H9 (cell line): ENCODE data around the gene ATG9B. TPM values are rescaled to one million over a fixed set of nuclear protein-coding genes. Genes with fewer than 3 reads are reported as not detected.

ENCODE experiments used
- DNase-seq: peaks from one replicate; pipeline ENCODE4 v3.0.0-alpha.2; 2017
- H2AFZ ChIP-seq: one replicate; pipeline ENCODE4 v1.6.1; 2013; ENCODE audit warnings: mild to moderate bottlenecking, low read length, control low read depth, moderate library complexity
- H2AK5ac ChIP-seq: 2 replicates; pipeline ENCODE4 v1.6.1; 2013; ENCODE audit warnings: low read length, control low read depth, mixed read lengths; ENCODE audit not compliant: insufficient read length
- H2BK120ac ChIP-seq: one replicate; pipeline ENCODE4 v1.6.1; 2013; ENCODE audit warnings: low read depth, mild to moderate bottlenecking, low read length, control low read depth, inconsistent platforms; ENCODE audit not compliant: poor library complexity, severe bottlenecking
- H2BK12ac ChIP-seq: 2 replicates; pipeline ENCODE4 v1.6.1; 2013; ENCODE audit warnings: low read length, control low read depth, mixed read lengths, low read depth; ENCODE audit not compliant: insufficient read length
- H2BK15ac ChIP-seq: 2 replicates; pipeline ENCODE4 v1.6.1; 2013; ENCODE audit warnings: low read depth, low read length, control low read depth
- H2BK20ac ChIP-seq: one replicate; pipeline ENCODE4 v1.6.1; 2013; ENCODE audit warnings: low read depth, mild to moderate bottlenecking, low read length, control low read depth, inconsistent platforms; ENCODE audit not compliant: poor library complexity, severe bottlenecking
- H2BK5ac ChIP-seq: 2 replicates; pipeline ENCODE4 v1.6.1; 2013; ENCODE audit warnings: low read length, control low read depth, mixed read lengths; ENCODE audit not compliant: insufficient read length
- H3K14ac ChIP-seq: 2 replicates; pipeline ENCODE4 v1.6.1; 2013; ENCODE audit warnings: low read length, control low read depth; ENCODE audit not compliant: insufficient read depth
- H3K18ac ChIP-seq: 2 replicates; pipeline ENCODE4 v1.6.1; 2013; ENCODE audit warnings: low read depth, mild to moderate bottlenecking, mixed read lengths, low read length, control low read depth; ENCODE audit not compliant: insufficient read length
- H3K23ac ChIP-seq: 2 replicates; pipeline ENCODE4 v1.6.1; 2013; ENCODE audit warnings: low read length, control low read depth, mixed read lengths, low read depth; ENCODE audit not compliant: insufficient read length
- H3K23me2 ChIP-seq: 2 replicates; pipeline ENCODE4 v1.6.1; 2013; ENCODE audit warnings: low read depth, mild to moderate bottlenecking, mixed read lengths, low read length, control low read depth; ENCODE audit not compliant: insufficient read length, poor library complexity, severe bottlenecking
- H3K27ac ChIP-seq: 2 replicates; pipeline ENCODE4 v1.5.1; 2013; ENCODE audit warnings: low read length, control low read depth, mixed read lengths, low read depth; ENCODE audit not compliant: insufficient read length
- H3K27me3 ChIP-seq: 2 replicates; pipeline ENCODE4 v1.6.1; 2013; ENCODE audit warnings: low read length, control low read depth, inconsistent platforms; ENCODE audit not compliant: insufficient read depth
- H3K4ac ChIP-seq: 2 replicates; pipeline ENCODE4 v1.6.1; 2013; ENCODE audit warnings: low read depth, mild to moderate bottlenecking, control low read depth, inconsistent platforms, low read length, moderate library complexity
- H3K4me1 ChIP-seq: 2 replicates; pipeline ENCODE4 v1.6.1; 2013; ENCODE audit warnings: low read length, control low read depth, inconsistent platforms; ENCODE audit not compliant: insufficient read depth
- H3K4me2 ChIP-seq: 2 replicates; pipeline ENCODE4 v1.6.1; 2013; ENCODE audit warnings: low read length, control low read depth, mixed read lengths; ENCODE audit not compliant: insufficient read length, insufficient read depth
- H3K56ac ChIP-seq: 2 replicates; pipeline ENCODE4 v1.6.1; 2013; ENCODE audit warnings: low read depth, mild to moderate bottlenecking, mixed read lengths, low read length, control low read depth; ENCODE audit not compliant: insufficient read length
- H3K79me1 ChIP-seq: 2 replicates; pipeline ENCODE4 v1.6.1; 2013; ENCODE audit warnings: low read depth, mild to moderate bottlenecking, moderate library complexity, low read length, control low read depth, inconsistent platforms; ENCODE audit not compliant: insufficient read depth, poor library complexity, severe bottlenecking
- H3K79me2 ChIP-seq: 2 replicates; pipeline ENCODE4 v1.6.1; 2013; ENCODE audit warnings: low read length, control low read depth, inconsistent platforms; ENCODE audit not compliant: insufficient read depth
- H3K9ac ChIP-seq: 2 replicates; pipeline ENCODE4 v1.6.1; 2013; ENCODE audit warnings: low read length, control low read depth, mixed read lengths; ENCODE audit not compliant: insufficient read length; ENCODE audit errors: extremely low read depth
- H3K9me3 ChIP-seq: one replicate; pipeline ENCODE4 v1.6.1; 2013; ENCODE audit warnings: low read depth, low read length, inconsistent platforms; ENCODE audit not compliant: control insufficient read depth
- H3T11ph ChIP-seq: one replicate; pipeline ENCODE4 v1.6.1; 2013; ENCODE audit warnings: mild to moderate bottlenecking, low read length, control low read depth, inconsistent platforms
- H4K20me1 ChIP-seq: one replicate; pipeline ENCODE4 v1.6.1; 2013; ENCODE audit not compliant: control insufficient read depth, insufficient read length, insufficient read depth
- H4K5ac ChIP-seq: 2 replicates; pipeline ENCODE4 v1.6.1; 2013; ENCODE audit warnings: low read depth, mild to moderate bottlenecking, mixed read lengths, low read length, control low read depth; ENCODE audit not compliant: insufficient read length
- H4K8ac ChIP-seq: replicated peaks from 2 replicates; pipeline ENCODE4 v1.6.1; 2013; ENCODE audit warnings: low read length, control low read depth, mixed read lengths, low read depth; ENCODE audit not compliant: insufficient read length
- H4K91ac ChIP-seq: 2 replicates; pipeline ENCODE4 v1.6.1; 2013; ENCODE audit warnings: low read depth, mild to moderate bottlenecking, moderate library complexity, mixed read lengths, low read length, control low read depth; ENCODE audit not compliant: insufficient read length
- H3K27ac Mint-ChIP-seq, 3 experiments: 2 replicates in 2 of 3; 3 replicates in 1 of 3; pipeline ENCODE4 v1.8.0; 2020 to 2021; ENCODE audit warnings: mixed read lengths in 3 of 3, mild to moderate bottlenecking in 1 of 3, moderate library complexity in 1 of 3
- H3K27me3 Mint-ChIP-seq: 2 replicates; pipeline ENCODE4 v1.8.0; 2021; ENCODE audit warnings: low read depth, mild to moderate bottlenecking, moderate library complexity, mixed read lengths
- H3K36me3 Mint-ChIP-seq, 3 experiments: 2 replicates in 2 of 3; 3 replicates in 1 of 3; pipeline ENCODE4 v1.8.0; 2020 to 2021; ENCODE audit warnings: low read depth in 3 of 3, mixed read lengths in 3 of 3; ENCODE audit not compliant: insufficient read depth in 1 of 3
- H3K4me1 Mint-ChIP-seq, 2 experiments: 2 replicates each; pipeline ENCODE4 v1.8.0; 2020; ENCODE audit warnings: mixed read lengths in 2 of 2
- H3K4me3 Mint-ChIP-seq, 2 experiments: 2 replicates in 1 of 2; 3 replicates in 1 of 2; pipeline ENCODE4 v1.8.0; 2020 to 2021; ENCODE audit warnings: mild to moderate bottlenecking in 2 of 2, mixed read lengths in 2 of 2, moderate library complexity in 1 of 2
- H3K9me3 Mint-ChIP-seq, 2 experiments: 2 replicates in 1 of 2; 3 replicates in 1 of 2; pipeline ENCODE4 v1.8.0; 2020; ENCODE audit warnings: mild to moderate bottlenecking in 2 of 2, mixed read lengths in 2 of 2, moderate library complexity in 1 of 2
- CTCF ChIP-seq: fragments of 200-600 bp; sonication (generic); conservative IDR thresholded peaks from 3 replicates; pipeline ENCODE4 v1.8.0; 2021; ENCODE audit warnings: antibody characterized with exemption, mild to moderate bottlenecking
- WGBS: extraction: QIAGEN DNeasy Blood & Tissue Kit; methylation state at CpG from one replicate; pipeline ENCODE4 v1.1.7; 2013; ENCODE audit warnings: missing lambda C conversion rate, low lambda C conversion rate, mixed read lengths; ENCODE audit not compliant: insufficient read length; ENCODE audit errors: extremely low coverage; 5-methylcytosine and 5-hydroxymethylcytosine counted together
- total RNA-seq: library from RNA; stranded (reverse); gene quantifications from 2 replicates; pipeline ENCODE4 v1.2.1, GENCODE V29; 2021

ATG9B gene
- total RNA-seq, 1 experiment from 2014 or later = 1.5 TPM

GRCh38 chr7:151062111-151062398 is 37.8 kb upstream of the ATG9B start:
- Histone ChIP-seq H3K9ac (no peak overlapping the region), H4K91ac (no peak overlapping the region), H3K23ac (no peak overlapping the region), H3K79me1 (no peaks in the 10 kb centered on the region), H3K27me3 (no peaks in the 10 kb centered on the region; the same call in 1 of the 2 replicates), H3K56ac (no peak overlapping the region), H3K4me1 (peaks cover 8% of the 10 kb centered on the region), H4K8ac (no peak overlapping the region), H2BK12ac (peak overlapping the region; percentile 17), H2BK120ac (no peak overlapping the region), H3K23me2 (peaks cover 38% of the 10 kb centered on the region), H3K4me2 (peak overlapping the region; percentile 58), H3K27ac (no peak overlapping the region), H3K4ac (no peak overlapping the region), H2BK20ac (no peak overlapping the region), H3K14ac (no peak overlapping the region), H2AK5ac (no peak overlapping the region), H4K20me1 (no peaks in the 10 kb centered on the region), H3K9me3 (no peaks in the 10 kb centered on the region), H2BK5ac (no peak overlapping the region), H3K18ac (no peak overlapping the region), H2AFZ (no peak overlapping the region), H4K5ac (no peak overlapping the region), H3T11ph (no peak overlapping the region), H2BK15ac (no peak overlapping the region), H3K79me2 (no peaks in the 10 kb centered on the region)
- Mint-ChIP-seq H3K4me1 (peaks cover 31 to 39% of the 10 kb centered on the region in 2 experiments), H3K4me3 (peak overlapping the region; percentile 54 to 91), H3K9me3 (no peaks in the 10 kb centered on the region; a peak in 1 of 5 replicates), H3K27me3 (peaks cover 3% of the 10 kb centered on the region; the same call in 1 of the 2 replicates), H3K36me3 (peaks cover 12 to 25% (median 21%) of the 10 kb centered on the region in 3 experiments; a peak in 6 of 7 replicates), H3K27ac (no peak overlapping the region; a peak in 1 of 7 replicates)
- WGBS = no CpG with 5 or more reads among the region's 11 CpGs
- TF ChIP-seq CTCF = no peak
- DNase-seq = no peak
